HG03175 (cell line): ENCODE measurements around the gene AUTS2.

Experiments
- ATAC-seq: cut with Tn5 transposase; IDR thresholded peaks from one replicate; pipeline ENCODE4 v1.9.1; 2021; ENCODE audit warnings: mild to moderate bottlenecking, moderate library complexity; ENCODE audit not compliant: unreplicated experiment

The AUTS2 gene

DNA sequence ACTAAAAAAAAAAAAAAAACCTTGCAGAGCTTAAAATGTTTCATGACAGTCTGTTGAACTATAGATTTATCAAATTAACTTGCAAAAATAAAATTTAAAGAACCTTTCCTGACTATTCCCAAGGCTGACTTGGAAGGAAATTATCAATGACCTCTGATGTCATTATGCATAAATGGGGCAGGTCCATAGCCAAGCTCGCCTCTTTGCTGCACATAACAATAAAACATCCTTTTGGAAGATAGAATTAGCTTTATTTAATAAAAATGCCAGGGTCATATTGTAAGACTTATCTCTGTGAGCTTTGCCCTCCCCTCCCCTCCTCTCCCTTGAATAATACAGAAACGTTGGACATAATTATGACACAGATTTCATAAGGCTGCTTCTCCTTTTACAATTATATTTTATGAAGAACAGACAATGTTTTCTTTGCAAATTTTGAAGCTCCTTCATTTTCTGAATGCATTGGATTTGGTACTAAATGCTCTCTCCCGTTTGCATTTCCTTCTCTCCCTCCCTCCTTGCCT, 444.8 kb downstream of the AUTS2 start:
- ATAC-seq, result no peak

DNA sequence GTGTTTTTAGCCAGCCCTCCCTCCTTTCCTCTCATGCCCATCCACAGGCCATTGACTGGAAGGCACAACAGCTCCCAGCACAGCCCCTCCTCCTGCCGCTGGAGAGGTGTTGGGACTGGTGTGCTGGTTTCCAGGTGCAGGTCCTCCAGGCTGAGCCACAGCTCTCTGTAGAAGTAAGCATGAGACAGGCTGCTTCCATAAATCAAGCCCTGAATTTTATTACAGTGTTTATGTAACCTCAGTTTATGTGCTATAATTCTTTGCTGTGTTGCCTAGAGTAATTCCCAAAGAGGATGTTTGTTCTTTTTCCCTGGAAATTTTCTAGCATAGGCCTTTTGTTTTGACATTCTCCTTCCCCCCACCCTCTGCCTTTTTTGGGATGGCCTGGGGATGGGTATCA, 445.8 kb downstream of the AUTS2 start:
- no peak for ATAC-seq

DNA sequence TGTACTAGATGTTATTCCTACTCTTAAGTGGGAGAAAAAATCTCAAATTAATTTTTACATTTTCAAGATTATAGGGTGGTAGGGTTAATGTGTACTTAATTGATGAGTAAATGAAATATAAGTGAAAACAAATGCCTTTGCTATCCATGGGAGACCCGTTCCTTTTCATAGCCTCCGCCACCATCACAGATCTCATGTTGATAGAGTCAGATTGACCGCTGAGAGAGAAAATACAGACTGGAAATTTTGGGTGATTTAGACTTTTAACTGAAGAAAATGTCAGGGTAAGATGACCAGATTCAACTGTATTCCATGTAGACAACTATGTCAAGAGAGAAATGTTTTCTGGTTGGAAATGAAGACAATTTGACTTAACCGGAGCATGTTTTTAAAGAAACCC, 446.2 kb downstream of the AUTS2 start:
- ATAC-seq, result no peak

DNA sequence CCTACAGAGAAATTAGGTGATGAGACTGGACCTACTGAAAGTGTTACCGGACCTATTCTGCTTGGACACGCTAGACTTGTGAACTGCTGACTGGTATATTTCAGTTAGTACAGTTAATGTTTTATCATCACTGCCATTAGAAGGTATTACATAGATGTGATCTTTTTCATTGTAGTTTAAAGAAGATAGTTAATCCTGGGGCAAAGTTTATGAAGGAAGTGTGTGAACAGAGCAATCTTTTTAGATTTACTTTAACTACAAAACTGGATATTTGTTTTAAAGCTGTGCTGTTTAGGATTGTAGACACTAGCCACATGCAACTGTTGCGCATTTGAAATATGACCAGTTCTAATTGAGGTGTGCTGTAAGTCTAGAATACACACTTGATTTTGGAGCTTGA, 446.7 kb downstream of the AUTS2 start:
- no peak for ATAC-seq

DNA sequence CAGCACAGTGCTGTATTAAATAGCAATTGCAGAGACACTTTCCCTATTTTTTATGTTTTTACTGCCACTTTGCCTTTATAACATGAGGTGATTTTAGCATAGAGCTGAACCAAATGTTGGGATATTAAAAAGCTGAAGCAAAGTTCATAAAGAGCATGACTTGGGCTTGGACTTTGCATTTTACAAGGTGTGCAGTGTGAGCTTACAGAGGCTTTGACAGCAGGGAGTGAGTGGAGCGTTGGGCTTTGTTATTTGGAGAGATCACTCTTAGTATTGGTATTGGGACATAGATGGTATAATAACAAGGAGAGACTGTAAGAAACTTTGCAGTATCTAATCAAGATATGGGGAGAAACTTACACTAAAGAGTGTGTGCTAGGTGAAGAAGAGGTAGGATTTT, 449.1 kb downstream of the AUTS2 start:
- no peak for ATAC-seq

DNA sequence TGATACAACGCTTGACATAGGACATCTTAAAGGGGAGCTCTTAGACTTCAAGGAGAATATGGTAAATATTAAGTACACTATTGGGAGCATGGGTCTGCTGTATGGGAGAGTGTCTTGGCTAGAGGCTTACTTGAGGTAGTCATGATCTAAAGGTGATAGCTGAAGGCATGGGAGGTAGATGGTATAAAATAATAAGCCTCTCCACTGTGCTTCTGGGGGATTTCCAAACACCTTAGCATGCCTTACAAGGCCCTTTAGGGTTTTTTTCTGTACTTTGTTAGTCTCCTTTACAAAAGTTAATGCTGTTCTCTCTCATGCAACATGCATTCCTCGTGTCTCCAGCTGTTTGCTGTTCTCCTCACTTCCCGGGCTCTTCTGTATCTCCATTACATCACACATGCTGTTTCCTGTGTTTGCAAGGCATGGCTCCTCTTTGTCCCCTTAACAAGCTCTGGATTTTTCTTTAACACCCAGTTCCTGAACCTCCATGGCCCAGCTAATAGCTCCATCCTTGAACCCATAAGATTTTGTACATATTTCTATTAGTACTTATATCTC, 449.7 kb downstream of the AUTS2 start:
- no peak for ATAC-seq

DNA sequence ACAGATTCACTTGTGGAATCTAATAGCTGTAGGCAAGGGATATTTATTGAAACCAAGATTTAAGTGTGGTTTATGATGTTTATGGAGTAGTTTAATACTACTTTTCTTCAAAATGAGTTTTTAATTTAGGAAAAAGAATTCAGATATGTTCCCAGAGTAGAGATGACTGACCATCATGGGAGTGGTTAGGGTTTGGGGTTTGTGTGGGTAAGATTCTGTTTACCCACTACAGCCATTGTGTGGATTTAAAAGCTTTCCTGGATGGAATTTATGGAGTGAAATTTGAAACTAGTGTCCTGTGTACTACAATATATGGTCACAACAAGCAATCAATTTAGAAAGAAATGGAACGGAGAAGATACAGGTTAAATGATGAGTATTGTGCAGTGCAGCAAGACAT, 453.5 kb downstream of the AUTS2 start:
- ATAC-seq, result no peak

DNA sequence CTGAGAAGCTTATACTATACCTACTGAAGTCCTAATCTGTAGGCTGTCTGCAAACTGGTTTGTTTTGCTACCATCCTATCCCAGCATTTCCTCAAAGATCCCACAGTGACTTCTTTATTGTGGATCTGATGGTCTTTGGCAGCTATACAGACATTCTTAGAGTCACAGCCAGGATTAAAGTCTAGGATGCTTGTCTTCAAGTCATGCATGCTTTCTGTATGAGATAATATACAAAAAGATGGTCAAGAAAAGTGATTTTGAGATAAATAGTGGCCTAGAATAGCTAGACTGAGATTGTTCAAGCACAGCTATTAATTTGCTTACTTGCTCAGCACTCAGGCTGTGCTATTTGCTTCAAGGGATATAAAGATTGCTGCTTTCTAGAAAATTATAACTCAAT, 454.4 kb downstream of the AUTS2 start:
- no peak for ATAC-seq

DNA sequence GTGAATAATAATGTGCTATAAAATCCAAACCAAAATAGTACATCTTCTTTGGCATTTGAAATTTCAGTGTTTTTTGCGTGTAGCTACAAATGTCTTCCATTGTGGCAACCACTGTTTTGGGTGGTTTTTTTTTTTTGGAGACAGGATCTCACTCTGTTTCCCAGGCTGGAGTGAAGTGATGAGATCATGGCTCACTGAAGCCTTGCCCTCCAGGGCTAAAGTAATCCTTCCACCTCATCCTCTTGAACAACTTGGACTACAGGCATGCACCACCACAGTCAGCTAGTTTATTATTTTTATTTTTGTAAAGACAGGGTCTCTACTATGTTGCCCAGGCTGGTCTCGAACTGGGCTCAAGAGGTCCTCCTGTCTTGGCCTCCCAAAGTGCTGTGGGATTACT, 455.1 kb downstream of the AUTS2 start:
- ATAC-seq, result no peak

DNA sequence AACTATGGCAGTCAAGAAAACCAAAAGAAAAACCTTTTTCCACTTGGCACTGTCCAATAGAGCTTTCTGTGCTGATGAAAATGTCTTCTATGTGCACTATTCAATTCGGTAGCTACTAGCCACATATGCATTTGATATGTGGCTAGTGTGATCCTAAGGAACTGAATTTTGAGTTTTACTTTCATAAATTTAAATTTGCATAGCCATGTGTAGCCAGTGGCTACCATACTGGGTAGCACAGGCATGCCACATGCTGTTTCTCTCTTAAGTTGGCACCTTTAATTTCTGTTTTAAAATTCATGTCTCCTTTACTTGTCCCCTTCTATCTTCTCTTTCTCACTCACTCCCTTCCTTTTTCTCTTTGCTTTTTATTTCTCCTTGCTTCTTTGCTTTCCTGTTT, 455.7 kb downstream of the AUTS2 start:
- ATAC-seq, result no peak

DNA sequence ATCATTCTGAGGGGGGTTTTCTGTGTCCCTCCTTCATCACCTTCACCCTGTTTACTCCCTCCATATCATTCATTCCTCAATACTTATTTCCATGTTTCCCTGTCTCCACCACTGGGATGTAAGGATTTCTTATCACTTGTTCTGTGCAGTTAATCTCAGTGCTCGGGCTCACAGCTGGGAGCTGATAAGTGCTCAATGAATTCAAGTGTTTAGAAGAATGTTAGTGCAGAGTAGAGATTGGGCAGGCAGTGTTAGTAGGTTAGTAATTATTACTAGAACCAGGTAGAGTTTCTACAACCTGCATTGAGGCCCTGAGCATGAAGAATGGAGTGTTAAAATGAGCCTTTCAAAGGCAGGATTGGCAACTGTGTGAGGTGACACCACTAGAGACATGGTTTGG, 458.1 kb downstream of the AUTS2 start:
- no peak for ATAC-seq

DNA sequence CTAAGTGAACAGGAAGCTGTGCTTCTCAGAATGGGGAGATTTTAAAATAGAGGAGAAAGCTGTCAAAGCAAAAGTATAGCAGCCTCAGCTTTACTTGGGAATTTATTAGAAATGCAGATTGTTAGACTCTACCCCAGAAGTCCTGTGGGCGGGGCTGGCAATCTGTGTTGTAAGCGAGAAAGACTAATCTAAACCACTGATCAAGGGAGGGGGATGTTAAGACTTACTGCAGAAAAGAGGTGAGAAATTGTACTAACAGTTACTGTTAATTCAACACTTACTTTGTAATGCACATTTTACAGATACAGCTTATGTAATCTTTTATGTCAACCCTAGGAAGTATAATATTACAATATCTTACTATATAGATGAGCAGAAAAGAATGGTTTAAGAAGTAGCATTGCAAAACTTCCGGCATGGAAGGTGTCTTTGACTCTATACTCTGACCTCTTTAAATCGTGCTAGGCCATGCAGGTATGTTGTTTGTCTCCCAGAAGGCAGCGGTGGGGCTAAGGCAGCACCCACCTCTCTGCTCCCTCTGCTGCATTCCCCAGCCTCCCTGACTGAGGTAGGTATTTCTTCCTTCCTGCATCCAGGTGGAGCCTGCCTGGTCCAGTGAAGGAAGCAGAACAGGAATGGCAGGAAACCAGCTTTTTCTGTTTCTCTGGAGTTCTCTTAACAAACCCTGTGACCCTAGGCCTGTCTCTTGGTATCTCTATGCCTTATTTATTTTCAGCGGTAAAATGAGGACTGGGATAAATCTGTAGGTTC, 462.2 kb downstream of the AUTS2 start:
- ATAC-seq, result no peak

DNA sequence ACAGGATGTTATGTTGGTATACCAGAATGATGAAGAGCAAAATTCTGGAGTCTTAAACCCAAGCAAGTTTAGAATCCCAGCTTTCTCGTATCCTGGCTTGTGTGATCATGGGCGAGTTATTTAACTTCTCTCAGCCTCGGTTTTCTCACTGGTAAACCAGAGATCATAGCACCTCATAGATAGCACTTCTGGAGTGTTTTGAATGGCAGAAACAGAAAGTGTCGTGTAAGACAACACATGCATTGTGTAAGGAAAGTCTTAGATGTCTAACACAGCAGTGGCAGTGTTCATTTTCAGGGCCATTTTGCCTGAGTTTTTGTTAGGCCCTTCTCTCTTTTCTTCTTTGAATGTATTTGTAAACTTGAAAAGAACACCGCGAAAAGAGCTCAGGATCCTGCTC, 465.1 kb downstream of the AUTS2 start:
- no peak for ATAC-seq

DNA sequence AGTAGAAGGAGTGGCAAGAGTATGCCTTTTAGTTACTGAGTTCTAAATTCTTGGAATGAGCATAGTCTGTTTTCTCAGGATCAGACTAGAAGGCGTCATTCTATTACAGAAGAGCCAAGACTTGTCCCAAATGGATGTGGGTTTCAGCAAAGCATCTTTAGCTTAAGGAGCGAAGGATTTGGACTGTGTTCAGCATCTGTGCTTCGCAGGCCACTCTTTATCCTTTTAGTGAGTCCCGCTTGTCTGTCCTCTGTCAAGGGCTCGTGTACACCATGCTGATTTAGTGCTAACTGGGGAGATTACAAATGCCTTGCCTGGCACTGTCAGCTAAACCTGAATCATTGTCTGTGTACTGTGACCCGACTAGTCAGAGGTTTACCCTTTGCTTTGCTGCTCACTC, 465.7 kb downstream of the AUTS2 start:
- ATAC-seq, result no peak

DNA sequence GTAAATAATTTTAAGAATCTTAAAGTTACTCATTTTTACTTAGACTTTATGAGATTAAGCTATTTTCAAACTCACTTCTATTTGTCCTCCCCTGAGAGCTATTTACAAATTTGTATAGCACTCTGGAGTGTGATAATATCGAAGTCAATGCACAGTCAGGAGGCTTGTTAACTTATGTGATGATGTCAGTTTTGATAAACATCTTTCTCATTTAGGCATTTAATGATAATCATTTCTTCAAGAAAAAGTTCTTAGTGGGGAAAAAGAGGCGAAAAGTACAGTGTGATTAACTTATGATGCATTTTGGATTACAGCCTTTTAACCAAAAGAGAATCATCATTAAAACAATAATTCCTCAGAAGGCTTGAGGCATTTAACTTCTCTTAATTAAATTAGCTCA, 468.6 kb downstream of the AUTS2 start:
- no peak for ATAC-seq

DNA sequence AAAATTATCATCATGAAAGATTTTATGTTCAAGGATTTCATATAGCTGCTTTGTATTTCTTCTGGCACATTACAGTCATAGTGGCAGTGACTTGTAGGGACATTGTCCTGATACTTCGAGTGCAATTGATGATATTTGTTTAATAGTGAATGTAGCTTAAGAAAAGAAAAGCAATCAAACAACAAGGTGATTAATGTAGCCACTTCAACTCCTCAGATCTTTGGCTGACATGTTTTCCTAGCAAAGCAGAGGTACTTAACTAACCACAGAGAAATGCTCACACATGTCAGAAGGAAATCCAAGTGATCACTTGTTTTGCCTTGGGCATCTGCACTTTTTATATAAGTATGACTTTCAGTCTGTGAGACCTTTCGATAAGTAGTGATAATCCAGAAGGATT, 470.3 kb downstream of the AUTS2 start:
- no peak for ATAC-seq

DNA sequence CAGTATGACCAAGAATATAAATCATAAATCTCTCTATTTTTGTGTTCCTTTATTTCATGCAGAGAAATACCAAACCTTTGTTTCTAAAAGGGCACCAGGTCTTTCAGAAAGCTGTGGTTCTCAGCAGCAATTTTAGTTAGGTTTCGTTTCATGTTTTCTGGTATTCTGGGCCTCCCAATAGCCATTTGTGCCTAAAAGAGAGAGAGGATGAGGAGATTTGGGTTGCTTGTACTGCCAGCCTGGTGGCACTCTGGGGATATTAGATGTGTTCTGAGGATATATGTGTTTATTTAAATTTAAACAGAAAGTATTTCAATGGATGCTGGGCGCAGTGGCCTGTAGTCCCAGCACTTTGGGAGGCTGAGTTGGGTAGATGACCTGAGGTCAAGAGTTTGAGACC, 471.7 kb downstream of the AUTS2 start:
- no peak for ATAC-seq

DNA sequence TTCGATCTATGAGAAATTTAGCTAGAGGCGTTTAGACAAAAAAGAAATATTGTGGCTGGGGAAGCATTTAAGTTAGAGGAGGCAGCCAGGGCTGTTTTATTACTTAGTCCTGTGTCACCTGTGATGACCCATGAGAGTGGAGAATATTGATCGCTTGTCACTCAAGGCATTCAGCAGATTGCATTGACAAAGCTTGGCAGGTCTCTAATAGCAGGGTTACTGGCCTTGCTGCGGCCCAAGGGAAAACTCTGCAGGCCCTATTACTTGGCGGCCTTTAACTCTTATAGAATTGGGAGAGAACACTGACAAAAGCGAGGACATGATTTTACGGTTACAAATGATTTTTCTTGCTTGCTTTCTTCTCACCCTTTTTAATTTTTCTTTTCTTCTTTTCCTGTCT, 473.5 kb downstream of the AUTS2 start:
- no peak for ATAC-seq

DNA sequence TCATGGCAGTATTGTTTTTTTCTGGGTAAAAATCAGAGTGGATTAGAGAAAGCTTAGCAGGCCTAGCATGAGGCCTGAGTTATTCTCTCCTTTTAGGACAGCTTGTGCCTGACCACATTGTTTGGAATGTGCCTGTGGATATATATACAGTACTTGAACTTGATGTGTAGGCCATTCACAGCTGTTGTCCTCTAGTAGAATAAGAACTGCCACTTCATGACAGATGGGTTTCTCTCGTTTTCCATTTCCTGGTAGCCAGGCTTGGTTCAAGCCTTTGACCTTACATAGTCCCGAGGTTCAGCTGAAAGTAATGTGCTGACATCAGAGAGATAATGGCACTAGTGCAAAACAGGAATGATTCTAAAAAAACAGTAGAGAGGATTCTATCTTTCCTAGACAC, 473.9 kb downstream of the AUTS2 start:
- ATAC-seq, result no peak

DNA sequence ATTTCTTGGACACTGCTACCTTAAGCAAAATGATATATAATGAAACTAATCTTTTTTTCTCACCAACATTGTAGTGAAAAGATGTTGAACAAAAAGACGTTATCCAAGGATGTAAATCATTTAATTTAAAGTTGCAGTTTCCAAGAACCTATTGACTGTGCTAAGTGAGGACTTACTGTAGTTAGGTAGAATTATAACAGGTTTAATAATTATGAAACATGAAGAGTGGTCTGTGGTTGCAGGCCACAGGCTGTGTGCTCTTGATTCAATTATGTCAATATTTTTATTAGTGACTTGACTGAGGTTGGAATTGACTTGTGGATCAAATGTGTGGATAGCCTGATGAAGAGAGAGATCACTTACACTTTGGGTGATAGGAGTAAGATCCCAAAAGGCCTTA, 478.1 kb downstream of the AUTS2 start:
- no peak for ATAC-seq

DNA sequence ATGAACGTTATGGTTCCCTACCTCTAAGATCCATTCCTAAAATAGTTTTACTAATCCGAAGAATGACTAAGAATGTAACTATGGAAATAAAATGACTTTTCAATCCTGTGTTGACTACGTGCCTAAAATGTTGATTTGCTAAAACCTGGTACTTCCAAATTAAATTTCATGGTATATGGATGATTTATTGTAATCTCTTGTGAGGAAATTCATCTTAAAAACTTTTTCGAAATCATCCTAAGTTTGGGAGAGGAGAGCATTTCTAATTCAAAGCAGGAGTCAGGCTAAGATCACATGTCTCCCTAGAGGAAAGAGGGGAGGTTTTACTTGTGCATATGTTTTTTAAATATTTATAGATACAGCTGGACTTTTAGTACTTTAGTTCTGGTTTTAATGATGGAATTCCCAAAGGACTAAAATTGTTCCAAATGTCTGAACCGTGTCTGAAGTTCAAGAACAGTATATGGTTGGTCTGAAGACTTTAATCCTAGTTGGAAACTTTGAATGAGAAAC, 483.9 kb downstream of the AUTS2 start:
- no peak for ATAC-seq

DNA sequence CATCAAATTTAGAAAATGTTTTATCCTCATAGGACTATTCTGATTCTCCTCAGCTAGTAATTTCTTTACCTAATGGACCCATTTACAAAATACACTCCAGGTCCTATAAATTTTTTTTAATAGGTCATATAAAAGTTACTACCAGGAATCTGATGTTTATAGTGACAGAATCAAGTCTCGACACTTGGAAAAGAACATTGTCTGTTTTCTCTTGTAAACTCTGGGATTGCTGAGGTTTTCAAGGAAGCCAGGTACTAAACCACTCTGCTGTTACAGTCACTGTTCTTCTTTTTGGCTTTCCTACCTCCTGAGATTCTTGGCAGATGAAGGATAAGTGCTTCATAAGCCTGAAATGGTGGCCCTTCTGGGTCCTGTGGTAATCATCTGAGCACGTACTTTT, 493.1 kb downstream of the AUTS2 start:
- ATAC-seq, result no peak
